AG10803 (cell line): ENCODE data around the gene DHRS9.
A peak's percentile ranks its signal among the peaks of the same experiment; 100 is the strongest.

ENCODE experiments used
- DNase-seq: peaks from one replicate; pipeline ENCODE4 v3.0.0; 2010; ENCODE audit warnings: low read depth
- H3K4me3 ChIP-seq: 2 replicates; pipeline ENCODE4 v1.5.1; 2011; ENCODE audit warnings: mild to moderate bottlenecking, low read length, control low read depth
- TF ChIP-seq, protein P1 (sequence below): conservative IDR thresholded peaks from 2 replicates; pipeline ENCODE4 v1.5.1; 2011; ENCODE audit warnings: mild to moderate bottlenecking, low read length, control low read depth, inconsistent platforms

The DHRS9 gene

DNA sequence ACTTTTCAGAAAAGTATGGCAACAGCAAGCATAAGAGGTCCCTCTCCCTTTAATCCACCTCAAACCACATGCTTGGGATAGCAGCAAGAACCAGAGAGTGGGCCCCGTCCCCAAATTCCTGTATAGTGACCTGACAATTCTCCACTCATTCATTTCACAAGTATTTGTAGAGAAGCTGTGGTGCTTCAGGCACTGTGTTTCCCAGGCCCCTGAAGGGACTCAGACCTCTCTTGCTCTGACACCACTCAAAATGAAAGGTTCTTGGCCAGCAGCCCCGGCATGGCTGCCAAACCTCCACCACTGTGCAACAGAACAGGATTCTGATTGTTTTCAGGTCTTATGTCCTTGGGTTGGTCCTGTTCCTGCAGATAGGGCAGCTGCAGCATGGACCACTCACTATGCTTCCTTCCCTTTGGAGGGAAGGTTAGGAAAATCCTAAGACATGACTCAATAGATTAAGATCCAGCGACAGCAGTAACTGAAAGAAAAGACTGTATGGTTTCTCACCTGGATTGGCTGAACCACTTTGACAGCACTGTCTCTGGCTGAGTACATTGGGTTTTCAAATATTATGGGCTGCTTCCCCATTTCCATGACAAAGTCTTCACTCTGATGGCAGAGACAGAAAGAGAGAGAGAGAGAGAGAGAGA is 67.6 kb downstream of the DHRS9 start:
- TF ChIP-seq, protein P1, sequence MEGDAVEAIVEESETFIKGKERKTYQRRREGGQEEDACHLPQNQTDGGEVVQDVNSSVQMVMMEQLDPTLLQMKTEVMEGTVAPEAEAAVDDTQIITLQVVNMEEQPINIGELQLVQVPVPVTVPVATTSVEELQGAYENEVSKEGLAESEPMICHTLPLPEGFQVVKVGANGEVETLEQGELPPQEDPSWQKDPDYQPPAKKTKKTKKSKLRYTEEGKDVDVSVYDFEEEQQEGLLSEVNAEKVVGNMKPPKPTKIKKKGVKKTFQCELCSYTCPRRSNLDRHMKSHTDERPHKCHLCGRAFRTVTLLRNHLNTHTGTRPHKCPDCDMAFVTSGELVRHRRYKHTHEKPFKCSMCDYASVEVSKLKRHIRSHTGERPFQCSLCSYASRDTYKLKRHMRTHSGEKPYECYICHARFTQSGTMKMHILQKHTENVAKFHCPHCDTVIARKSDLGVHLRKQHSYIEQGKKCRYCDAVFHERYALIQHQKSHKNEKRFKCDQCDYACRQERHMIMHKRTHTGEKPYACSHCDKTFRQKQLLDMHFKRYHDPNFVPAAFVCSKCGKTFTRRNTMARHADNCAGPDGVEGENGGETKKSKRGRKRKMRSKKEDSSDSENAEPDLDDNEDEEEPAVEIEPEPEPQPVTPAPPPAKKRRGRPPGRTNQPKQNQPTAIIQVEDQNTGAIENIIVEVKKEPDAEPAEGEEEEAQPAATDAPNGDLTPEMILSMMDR, result no peak
- H3K4me3 ChIP-seq, result no peak overlapping the region
- DNase-seq, result no peak

DNA sequence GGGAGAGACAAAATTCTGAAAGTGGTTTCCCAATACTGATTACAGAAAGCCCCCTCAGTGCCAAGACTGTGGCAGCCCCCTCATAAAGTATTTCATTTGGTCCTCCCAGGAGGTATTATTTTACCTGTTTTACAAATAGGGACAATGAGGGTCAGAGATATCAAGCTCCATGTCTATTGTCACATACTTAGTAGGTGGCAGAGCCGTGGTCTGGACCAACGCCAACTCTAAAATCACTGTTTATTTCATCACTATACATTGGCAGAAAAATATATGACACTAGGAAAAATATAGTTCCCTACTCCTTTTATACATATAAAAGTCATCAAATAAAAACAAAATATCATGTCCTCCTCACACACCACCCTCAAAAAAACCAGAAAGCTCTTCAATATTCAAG is 68.6 kb downstream of the DHRS9 start:
- no peak overlapping the region for H3K4me3 ChIP-seq
- no peak for DNase-seq
- TF ChIP-seq, protein P1, result no peak

DNA sequence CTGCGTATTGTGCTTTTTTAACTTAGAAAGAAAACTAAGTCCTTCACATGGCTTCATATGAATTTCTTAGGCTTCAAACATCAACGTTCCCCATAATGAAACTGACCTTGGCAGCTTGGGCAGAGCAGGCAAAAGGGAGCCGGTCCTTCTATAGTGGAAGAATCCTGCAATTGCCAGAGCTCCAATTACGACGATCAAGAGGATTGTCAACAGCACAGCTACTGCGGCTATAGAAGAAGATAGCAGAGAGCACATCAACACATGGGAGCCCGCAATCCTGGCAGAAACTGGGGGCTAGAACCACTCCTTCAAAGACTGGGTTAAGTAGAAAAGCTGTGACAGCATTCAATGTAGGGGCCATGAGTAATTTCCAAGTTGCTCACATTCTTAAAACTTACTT is 69.8 kb downstream of the DHRS9 start:
- H3K4me3 ChIP-seq, result no peak overlapping the region
- TF ChIP-seq, protein P1, result no peak
- DNase-seq, result no peak

DNA sequence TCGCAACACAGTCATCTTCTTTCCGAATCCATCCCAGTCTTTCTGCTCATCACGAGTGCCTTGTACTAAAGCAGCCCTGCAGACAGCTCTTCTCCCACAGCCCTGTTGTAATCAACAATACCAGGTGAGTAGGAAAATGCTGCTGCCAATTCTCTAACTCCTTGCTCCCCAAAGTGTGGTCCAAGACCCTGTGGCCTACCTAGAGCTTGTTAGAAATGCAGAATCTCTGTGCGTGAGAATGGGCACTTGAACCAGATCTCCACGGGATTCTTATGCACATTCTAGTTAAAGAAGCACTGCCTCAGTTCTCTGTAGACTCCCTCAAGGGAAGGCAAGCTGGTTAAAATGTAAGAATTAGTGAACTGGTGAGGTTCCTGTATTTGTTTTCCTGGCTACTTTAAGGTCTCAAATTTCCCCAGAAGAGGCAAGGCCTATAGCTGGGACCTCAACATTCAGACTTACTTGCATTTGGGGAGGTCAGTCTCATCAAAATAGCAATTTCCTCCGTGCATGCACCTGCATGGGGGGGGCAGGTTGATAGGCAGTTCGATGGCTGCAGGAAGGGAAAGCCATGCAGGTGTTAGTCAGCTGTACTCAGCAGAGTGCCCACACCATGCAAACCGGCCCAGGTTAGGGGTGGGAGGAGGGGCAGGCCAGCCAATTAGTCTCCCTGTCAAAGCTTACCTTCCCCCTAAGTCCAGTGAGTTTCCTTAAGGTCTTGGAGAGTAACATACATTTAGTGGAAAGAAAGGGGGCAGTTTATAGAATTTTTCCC is 70.8 kb downstream of the DHRS9 start:
- no peak overlapping the region for H3K4me3 ChIP-seq

DNA sequence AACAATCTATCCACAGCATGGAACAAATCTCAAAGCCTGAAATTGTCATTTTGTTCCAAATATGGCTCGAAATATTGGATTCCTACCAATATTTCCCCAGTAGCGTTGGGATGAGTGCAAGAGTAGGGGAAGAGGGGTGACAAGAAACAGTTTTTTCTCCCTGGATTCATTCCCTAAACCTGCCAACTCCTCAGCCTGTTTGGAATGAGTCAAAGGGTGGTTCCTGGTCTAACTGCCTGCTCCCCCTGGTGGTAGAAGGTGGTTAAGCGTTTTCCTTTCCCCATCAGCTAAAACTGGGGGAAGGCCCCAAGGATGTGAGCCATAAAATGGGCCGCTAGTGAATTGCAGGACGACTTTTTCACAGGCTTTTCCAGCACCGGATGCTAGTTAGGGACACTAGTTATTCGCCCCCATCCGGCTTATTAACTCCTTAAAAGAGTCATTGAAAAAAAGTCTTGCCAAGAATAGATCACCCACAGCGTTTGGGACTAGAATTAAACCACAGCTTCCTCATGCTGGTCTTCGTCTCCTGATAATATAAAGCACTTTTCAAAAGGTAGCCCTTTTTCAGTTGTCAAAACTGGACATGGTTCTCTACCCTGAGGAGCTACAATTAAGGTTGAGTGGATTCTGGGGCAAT is 72.5 kb downstream of the DHRS9 start:
- DNase-seq, result peak; percentile 37
- no peak overlapping the region for H3K4me3 ChIP-seq
- TF ChIP-seq, protein P1, result peak; percentile 82

More for the DNA sequence above, 70.8 kb downstream of the DHRS9 start:
- DNase-seq, result no peak
- TF ChIP-seq, protein P1, result no peak

DNA sequence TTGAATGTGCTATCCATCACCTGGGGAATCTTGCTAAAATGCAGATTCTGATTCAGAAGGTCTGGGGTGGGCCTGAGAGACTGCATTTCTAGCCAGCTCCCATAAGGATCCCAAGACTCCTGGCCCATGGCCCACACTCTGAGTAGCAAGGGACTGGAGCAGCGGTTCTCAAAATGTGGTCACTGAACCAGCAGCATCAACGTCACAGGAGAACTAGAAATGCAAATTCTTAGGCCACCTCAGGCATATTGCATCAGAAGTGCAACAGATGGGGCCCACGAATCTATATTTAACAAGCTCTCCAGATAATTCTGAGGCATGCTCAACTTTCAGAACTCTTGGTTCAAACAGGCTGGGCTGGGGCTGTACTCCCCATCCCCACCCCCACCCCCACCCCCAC is 74.6 kb downstream of the DHRS9 start:
- H3K4me3 ChIP-seq, result no peak overlapping the region
- DNase-seq, result no peak
- TF ChIP-seq, protein P1, result no peak
